Measurements from ENCODE around the gene KLF3. TPM values are rescaled to one million over a fixed set of nuclear protein-coding genes. Genes with fewer than 3 reads are reported as not detected.
A peak's percentile ranks its signal among the peaks of the same experiment; 100 is the strongest.

Gene KLF3
- polyA plus RNA-seq, 1 donor from 2014 or later, result 12.3 TPM

- no peaks in the 10 kb centered on the region for H3K79me2 ChIP-seq (replicated peaks; ENCODE audit: insufficient read depth, low read length)
- peak; percentile 15 for TF ChIP-seq POLR2AphosphoS5 (IDR thresholded peaks at IDR 0.05)
- no peak for TF ChIP-seq RAD21 (conservative IDR thresholded peaks at IDR 0.05)
- H3K36me3 ChIP-seq (ENCODE audit: insufficient read depth, low read length), result no peaks in the 10 kb centered on the region
- H3K9me2 ChIP-seq (ENCODE audit: insufficient read depth, low read length), result no peaks in the 10 kb centered on the region
- H3F3A ChIP-seq (ENCODE audit: insufficient read depth, low read length, poor library complexity, severe bottlenecking), result no peaks in the 10 kb centered on the region
- no peak overlapping the region for H3K9ac ChIP-seq (ENCODE audit: low read length)
- no peak overlapping the region for H2AFZ ChIP-seq (ENCODE audit: low read depth, low read length)
- H3K27me3 ChIP-seq (ENCODE audit: insufficient read depth, low read depth, low read length), result no peaks in the 10 kb centered on the region
- no peak overlapping the region for H3K4me2 ChIP-seq (ENCODE audit: low read length)
- H3K27ac ChIP-seq (ENCODE audit: low read length), result no peak overlapping the region
- H4K20me1 ChIP-seq (ENCODE audit: insufficient read depth), result no peaks in the 10 kb centered on the region
- H3K4me3 ChIP-seq (ENCODE audit: low read length), result no peak overlapping the region
- H3K9me3 ChIP-seq (ENCODE audit: low read length), result no peaks in the 10 kb centered on the region
Measured at GRCh38 chr4:38654273-38654672, 9.7 kb upstream of the KLF3 start.

- Histone ChIP-seq H3K27me3 (ENCODE audit: insufficient read depth, low read depth, low read length) (no peaks in the 10 kb centered on the region), H3K9me3 (ENCODE audit: low read length) (no peaks in the 10 kb centered on the region), H3K36me3 (ENCODE audit: insufficient read depth, low read length) (no peaks in the 10 kb centered on the region), H3K9me2 (ENCODE audit: insufficient read depth, low read length) (no peaks in the 10 kb centered on the region), H3K27ac (ENCODE audit: low read length) (no peak overlapping the region), H2AFZ (ENCODE audit: low read depth, low read length) (no peak overlapping the region), H3K4me3 (ENCODE audit: low read length) (no peak overlapping the region), H4K20me1 (ENCODE audit: insufficient read depth) (no peaks in the 10 kb centered on the region), H3K9ac (ENCODE audit: low read length) (no peak overlapping the region), H3K79me2 (replicated peaks; ENCODE audit: insufficient read depth, low read length) (peaks cover 8% of the 10 kb centered on the region), H3K4me2 (ENCODE audit: low read length) (no peak overlapping the region), H3F3A (ENCODE audit: insufficient read depth, low read length, poor library complexity, severe bottlenecking) (no peaks in the 10 kb centered on the region)
- TF ChIP-seq EP300 (conservative IDR thresholded peaks at IDR 0.05; ENCODE audit: poor library complexity, severe bottlenecking) (no peak), CTCF (IDR thresholded peaks at IDR 0.05; ENCODE audit: poor library complexity, severe bottlenecking) (no peak), TAF1 (IDR thresholded peaks at IDR 0.05; ENCODE audit: low read depth) (no peak), SMC3 (conservative IDR thresholded peaks at IDR 0.05; ENCODE audit: poor library complexity) (no peak), POLR2AphosphoS5 (IDR thresholded peaks at IDR 0.05) (no peak), MXI1 (conservative IDR thresholded peaks at IDR 0.05; ENCODE audit: poor library complexity, severe bottlenecking) (no peak), REST (IDR thresholded peaks at IDR 0.05; ENCODE audit: borderline replicate concordance) (no peak), EZH2 (IDR thresholded peaks at IDR 0.05; ENCODE audit: borderline replicate concordance, insufficient read depth, low read length, poor library complexity, severe bottlenecking) (no peak), RAD21 (conservative IDR thresholded peaks at IDR 0.05) (no peak)
Measured at GRCh38 chr4:38656111-38656510, 7.9 kb upstream of the KLF3 start.

GRCh38 chr4:38659346-38659745 lies 4.7 kb upstream of the KLF3 start:
- Histone ChIP-seq H3K9me2 (ENCODE audit: insufficient read depth, low read length) (no peaks in the 10 kb centered on the region), H2AFZ (ENCODE audit: low read depth, low read length) (no peak overlapping the region), H4K20me1 (ENCODE audit: insufficient read depth) (no peaks in the 10 kb centered on the region), H3K36me3 (ENCODE audit: insufficient read depth, low read length) (no peaks in the 10 kb centered on the region), H3K27ac (ENCODE audit: low read length) (no peak overlapping the region), H3K9me3 (ENCODE audit: low read length) (no peaks in the 10 kb centered on the region), H3F3A (ENCODE audit: insufficient read depth, low read length, poor library complexity, severe bottlenecking) (no peaks in the 10 kb centered on the region), H3K9ac (ENCODE audit: low read length) (no peak overlapping the region), H3K4me3 (ENCODE audit: low read length) (no peak overlapping the region), H3K4me2 (ENCODE audit: low read length) (no peak overlapping the region), H3K27me3 (ENCODE audit: insufficient read depth, low read depth, low read length) (no peaks in the 10 kb centered on the region), H3K79me2 (replicated peaks; ENCODE audit: insufficient read depth, low read length) (peaks cover 8% of the 10 kb centered on the region)
- TF ChIP-seq RAD21 (conservative IDR thresholded peaks at IDR 0.05) (no peak), CTCF (IDR thresholded peaks at IDR 0.05; ENCODE audit: poor library complexity, severe bottlenecking) (no peak), POLR2AphosphoS5 (IDR thresholded peaks at IDR 0.05) (no peak), EP300 (conservative IDR thresholded peaks at IDR 0.05; ENCODE audit: poor library complexity, severe bottlenecking) (no peak), MXI1 (conservative IDR thresholded peaks at IDR 0.05; ENCODE audit: poor library complexity, severe bottlenecking) (no peak), TAF1 (IDR thresholded peaks at IDR 0.05; ENCODE audit: low read depth) (no peak), EZH2 (IDR thresholded peaks at IDR 0.05; ENCODE audit: borderline replicate concordance, insufficient read depth, low read length, poor library complexity, severe bottlenecking) (no peak), SMC3 (conservative IDR thresholded peaks at IDR 0.05; ENCODE audit: poor library complexity) (no peak), REST (IDR thresholded peaks at IDR 0.05; ENCODE audit: borderline replicate concordance) (no peak)

All from neural cell (in vitro differentiated cells).